GM10266 (cell line): ENCODE results near the gene POLR3C.
"Not testable (repeated sequence)": the region's sequence is repeated elsewhere in the genome, so short reads cannot be mapped to it uniquely, and the experiment has no call there.

Experiments
- DNase-seq: peaks from one replicate; pipeline ENCODE4 v3.0.0; 2012; ENCODE audit errors: extremely low spot score
- CTCF ChIP-seq: IDR thresholded peaks from 2 replicates; pipeline ENCODE4 v1.5.1; 2012; ENCODE audit warnings: mild to moderate bottlenecking, low read depth; ENCODE audit not compliant: control insufficient read depth, insufficient read depth; ENCODE audit errors: missing control alignments

The POLR3C gene

DNA sequence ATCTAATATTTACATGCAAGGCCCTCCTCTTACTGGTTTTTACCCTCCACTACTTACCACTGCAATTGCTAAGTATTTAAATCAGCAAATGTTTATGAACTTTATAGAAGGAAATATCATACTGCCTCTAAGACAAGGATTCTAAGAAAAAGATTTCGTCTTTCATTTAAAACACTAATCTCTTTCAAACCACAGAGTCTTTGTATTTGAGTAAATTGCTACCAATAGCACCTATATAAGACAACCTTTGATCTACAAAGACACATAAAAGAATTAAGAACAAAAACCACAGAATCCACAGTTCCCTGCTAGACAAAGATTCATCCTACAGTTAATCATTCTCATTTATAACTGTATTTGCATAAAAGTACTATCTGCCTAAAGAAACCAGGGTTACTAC is 37.7 kb upstream of the POLR3C start:
- no peak for DNase-seq
- TF ChIP-seq CTCF, result no peak

DNA sequence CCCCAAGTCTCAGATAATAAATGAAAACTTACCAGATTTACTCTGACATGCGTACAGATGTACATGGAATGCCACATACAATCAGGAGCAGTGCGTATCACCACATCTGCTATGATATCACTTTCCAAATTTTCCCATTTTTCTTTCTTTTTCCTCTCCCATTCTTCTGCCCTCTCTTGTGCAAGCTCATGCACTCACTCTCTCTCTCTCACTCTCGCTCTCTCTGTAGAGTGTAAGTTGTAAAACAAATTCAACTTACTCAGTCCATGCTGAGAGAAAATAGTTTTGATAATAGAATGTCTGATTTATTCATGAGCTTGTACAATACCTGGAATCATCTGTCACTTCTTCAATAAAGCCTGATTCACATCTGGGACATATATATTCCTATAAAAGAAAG is 35.4 kb upstream of the POLR3C start:
- TF ChIP-seq CTCF, result no peak
- no peak for DNase-seq

- DNase-seq, result not testable (repeated sequence)
Observed at GRCh38 chr1:145791860-145792259, 32.1 kb upstream of the POLR3C start.

DNA sequence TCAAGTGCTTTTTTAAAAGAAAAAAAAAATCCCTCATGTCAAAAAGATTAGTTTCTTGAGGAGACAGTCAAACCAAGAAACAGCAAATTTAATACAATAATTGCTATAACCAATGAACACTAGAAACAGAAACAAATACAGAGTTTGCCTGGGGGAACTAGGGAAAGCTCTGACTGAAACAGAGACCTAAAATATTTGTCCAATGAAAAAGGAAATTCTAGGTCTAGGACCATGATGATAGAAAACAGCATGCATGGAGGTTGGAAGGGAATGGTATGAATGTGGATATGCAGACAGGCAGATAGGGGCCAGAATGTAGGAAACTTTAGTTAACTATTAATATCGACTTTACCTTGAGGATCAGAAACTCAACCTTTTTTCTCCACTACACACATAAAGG is 31.5 kb upstream of the POLR3C start:
- TF ChIP-seq CTCF, result no peak
- no peak for DNase-seq

GRCh38 chr1:145795257-145795881 is 28.6 kb upstream of the POLR3C start:
- DNase-seq, result no peak
- TF ChIP-seq CTCF, result no peak

- TF ChIP-seq CTCF, result no peak
- no peak for DNase-seq
Observed at GRCh38 chr1:145796753-145797152, 27.2 kb upstream of the POLR3C start.

DNA sequence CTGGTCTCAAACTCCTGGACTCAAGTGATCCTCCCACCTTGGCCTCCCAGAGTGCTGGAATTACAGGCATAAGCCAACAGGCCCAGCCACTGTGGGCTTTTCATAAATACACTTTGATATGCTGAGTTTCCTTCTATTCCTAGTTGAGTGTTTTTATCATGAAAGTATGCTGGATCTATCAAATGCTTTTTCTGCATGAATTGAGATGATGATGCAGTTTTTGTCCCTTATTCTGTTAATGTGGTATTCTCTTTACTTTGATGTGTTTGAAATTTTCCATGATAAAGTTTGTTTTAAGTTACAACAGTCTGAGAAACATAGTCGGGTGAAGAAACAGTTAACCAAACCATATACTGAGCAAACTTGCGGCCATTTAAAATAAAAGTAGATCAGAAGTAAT is 24.2 kb upstream of the POLR3C start:
- DNase-seq, result no peak
- no peak for TF ChIP-seq CTCF
